ENCODE data around the gene TRIM44. TPM values are rescaled to one million over a fixed set of nuclear protein-coding genes. Genes with fewer than 3 reads are reported as not detected.

Gene TRIM44
- total RNA-seq, 1 donor: 16.8 TPM

GRCh38 chr11:35820614-35821013, 158.0 kb downstream of the TRIM44 start:
- no peak for DNase-seq (ENCODE audit: low read depth)
- TF ChIP-seq CTCF (IDR thresholded peaks at IDR 0.05; ENCODE audit: insufficient read depth, low read depth, low read length): no peak
- no peak overlapping the region for H3K4me3 ChIP-seq (ENCODE audit: low read depth, low read length)

- DNase-seq (ENCODE audit: low read depth): no peak
- no peak overlapping the region for H3K4me3 ChIP-seq (ENCODE audit: low read depth, low read length)
- no peak for TF ChIP-seq CTCF (IDR thresholded peaks at IDR 0.05; ENCODE audit: insufficient read depth, low read depth, low read length)
Measured at GRCh38 chr11:35822815-35823495, 160.4 kb downstream of the TRIM44 start.

GRCh38 chr11:35823742-35824298, 161.2 kb downstream of the TRIM44 start:
- DNase-seq (ENCODE audit: low read depth): no peak
- TF ChIP-seq CTCF (IDR thresholded peaks at IDR 0.05; ENCODE audit: insufficient read depth, low read depth, low read length): no peak
- H3K4me3 ChIP-seq (ENCODE audit: low read depth, low read length): no peak overlapping the region

GRCh38 chr11:35825386-35825785, 162.8 kb downstream of the TRIM44 start:
- no peak for DNase-seq (ENCODE audit: low read depth)
- no peak for TF ChIP-seq CTCF (IDR thresholded peaks at IDR 0.05; ENCODE audit: insufficient read depth, low read depth, low read length)

GRCh38 chr11:35826006-35826405, 163.4 kb downstream of the TRIM44 start:
- TF ChIP-seq CTCF (IDR thresholded peaks at IDR 0.05; ENCODE audit: insufficient read depth, low read depth, low read length): no peak
- H3K4me3 ChIP-seq (ENCODE audit: low read depth, low read length): no peak overlapping the region
- DNase-seq (ENCODE audit: low read depth): no peak

More at GRCh38 chr11:35825386-35825785, 162.8 kb downstream of the TRIM44 start:
- H3K4me3 ChIP-seq (ENCODE audit: low read depth, low read length): no peak overlapping the region

GRCh38 chr11:35826949-35827348, 164.4 kb downstream of the TRIM44 start:
- TF ChIP-seq CTCF (IDR thresholded peaks at IDR 0.05; ENCODE audit: insufficient read depth, low read depth, low read length): no peak
- no peak overlapping the region for H3K4me3 ChIP-seq (ENCODE audit: low read depth, low read length)
- no peak for DNase-seq (ENCODE audit: low read depth)
